LoVo (cell line): ENCODE data around the gene SLC7A6.

Experiments used
- DNase-seq: peaks from one replicate; pipeline ENCODE4 v3.0.0-alpha.2; 2016; ENCODE audit warnings: low spot score

SLC7A6 gene

GRCh38 chr16:68346892-68347480, 82.7 kb downstream of the SLC7A6 start:
- no peak for DNase-seq

GRCh38 chr16:68347605-68348004, 83.3 kb downstream of the SLC7A6 start:
- DNase-seq, result no peak

- DNase-seq, result no peak
Measured at GRCh38 chr16:68348639-68349445, 84.5 kb downstream of the SLC7A6 start.

GRCh38 chr16:68349838-68350410, 85.6 kb downstream of the SLC7A6 start:
- DNase-seq, result no peak

GRCh38 chr16:68350813-68351350, 86.6 kb downstream of the SLC7A6 start:
- DNase-seq, result no peak
